ENCODE results near the gene KRTAP19-1. TPM values are rescaled to one million over a fixed set of nuclear protein-coding genes. Genes with fewer than 3 reads are reported as not detected.

Gene KRTAP19-1
- total RNA-seq, 1 donor from 2014 or later = not detected

Other genes starting within 250 kb of the KRTAP19-1 start
- gene KRTAP24-1, start 197.4 kb downstream of the KRTAP19-1 start, total RNA-seq = not detected in 2 replicates
- gene KRTAP25-1, start 190.9 kb downstream of the KRTAP19-1 start, total RNA-seq = not detected in 2 replicates
- not detected in 2 replicates for gene KRTAP26-1, start 160.1 kb downstream of the KRTAP19-1 start, total RNA-seq
- not detected in 2 replicates for gene KRTAP27-1, start 142.7 kb downstream of the KRTAP19-1 start, total RNA-seq
- not detected in 2 replicates for gene KRTAP23-1, start 131.8 kb downstream of the KRTAP19-1 start, total RNA-seq
- not detected in 2 replicates for gene KRTAP13-2, start 108.1 kb downstream of the KRTAP19-1 start, total RNA-seq
- not detected in 2 replicates for gene KRTAP13-1, start 84.3 kb downstream of the KRTAP19-1 start, total RNA-seq
- not detected in 2 replicates for gene KRTAP13-3, start 54.4 kb downstream of the KRTAP19-1 start, total RNA-seq
- gene KRTAP13-4, start 50.1 kb downstream of the KRTAP19-1 start, total RNA-seq = not detected in 2 replicates
- not detected in 2 replicates for gene KRTAP15-1, start 40.1 kb downstream of the KRTAP19-1 start, total RNA-seq
- not detected in 2 replicates for gene KRTAP19-2, start 7.1 kb upstream of the KRTAP19-1 start, total RNA-seq
- not detected in 2 replicates for gene KRTAP19-3, start 11.6 kb upstream of the KRTAP19-1 start, total RNA-seq
- not detected in 2 replicates for gene KRTAP19-4, start 16.8 kb upstream of the KRTAP19-1 start, total RNA-seq
- not detected in 2 replicates for gene KRTAP19-5, start 21.8 kb upstream of the KRTAP19-1 start, total RNA-seq
- not detected in 2 replicates for gene KRTAP19-6, start 61.5 kb upstream of the KRTAP19-1 start, total RNA-seq
- gene KRTAP19-7, start 80.9 kb upstream of the KRTAP19-1 start, total RNA-seq = not detected in 2 replicates
- not detected in 2 replicates for gene KRTAP22-2, start 110.0 kb upstream of the KRTAP19-1 start, total RNA-seq
- gene KRTAP6-3, start 112.1 kb upstream of the KRTAP19-1 start, total RNA-seq = not detected in 2 replicates
- gene KRTAP6-2, start 118.5 kb upstream of the KRTAP19-1 start, total RNA-seq = not detected in 2 replicates
- gene KRTAP22-1, start 120.7 kb upstream of the KRTAP19-1 start, total RNA-seq = not detected in 2 replicates
- gene KRTAP6-1, start 133.6 kb upstream of the KRTAP19-1 start, total RNA-seq = not detected in 2 replicates
- not detected in 2 replicates for gene KRTAP20-1, start 136.1 kb upstream of the KRTAP19-1 start, total RNA-seq
- gene KRTAP20-4, start 140.3 kb upstream of the KRTAP19-1 start, total RNA-seq = not detected in 2 replicates
- gene KRTAP20-2, start 154.8 kb upstream of the KRTAP19-1 start, total RNA-seq = not detected in 2 replicates
- not detected in 2 replicates for gene KRTAP20-3, start 162.5 kb upstream of the KRTAP19-1 start, total RNA-seq
- gene KRTAP21-3, start 238.4 kb upstream of the KRTAP19-1 start, total RNA-seq = not detected in 2 replicates

Data from astrocyte (in vitro differentiated cells and primary cell).